IMR-90 (cell line): Measurements from ENCODE around the gene SAMD11. TPM values are rescaled to one million over a fixed set of nuclear protein-coding genes. Genes with fewer than 3 reads are reported as not detected.

Experiments used
- ATAC-seq: fragments of 200-7000 bp; cut with Tn5 transposase; 2 replicates; pipeline ENCODE4 v1.9.1; 2020; ENCODE audit warnings: low read depth, mild to moderate bottlenecking, moderate library complexity
- BruUV-seq: library from RNA; stranded (reverse); fragments of 400-500 nt; replicated peaks from 2 replicates; lab custom pipeline; 2021; lab: Mats Ljungman, UMichigan
- CTCF ChIA-PET: fragments of 300-600 bp; formaldehyde crosslinking; extraction: SDS; loops from one replicate; lab custom pipeline; 2021; ENCODE audit warnings: antibody characterized with exemption; lab: Yijun Ruan, JAX
- POLR2A ChIA-PET: fragments of 300-600 bp; sonication (Branson Sonifier 250); formaldehyde crosslinking; loops from one replicate; lab custom pipeline; 2022; ENCODE audit warnings: antibody characterized with exemption; ENCODE audit not compliant: unreplicated experiment; lab: Charles Lee
- DNase-seq: peaks from one replicate; pipeline ENCODE4 v3.0.0; 2013
- H2AFZ ChIP-seq: replicated peaks from 2 replicates; pipeline ENCODE3; 2013; ENCODE audit warnings: low read length, mild to moderate bottlenecking; ENCODE audit not compliant: poor library complexity
- H2AK5ac ChIP-seq: 2 replicates; pipeline ENCODE4 v1.6.1; 2013; ENCODE audit warnings: low read depth, low read length, inconsistent platforms
- H2AK9ac ChIP-seq: replicated peaks from 2 replicates; pipeline ENCODE3; 2013; ENCODE audit warnings: mild to moderate bottlenecking, low read depth, low read length, moderate library complexity; ENCODE audit not compliant: poor library complexity
- H2BK120ac ChIP-seq: 2 replicates; pipeline ENCODE4 v1.6.1; 2013; ENCODE audit warnings: low read depth, low read length, inconsistent platforms
- H2BK15ac ChIP-seq: 3 replicates; pipeline ENCODE4 v1.6.1; 2013; ENCODE audit warnings: low read depth, low read length, inconsistent platforms
- H2BK20ac ChIP-seq: 2 replicates; pipeline ENCODE4 v1.6.1; 2013; ENCODE audit warnings: low read depth, mild to moderate bottlenecking, inconsistent platforms, low read length, moderate library complexity
- H2BK5ac ChIP-seq: 2 replicates; pipeline ENCODE4 v1.6.1; 2013; ENCODE audit warnings: mild to moderate bottlenecking, low read depth, low read length, inconsistent platforms; ENCODE audit not compliant: poor library complexity, severe bottlenecking
- H3K14ac ChIP-seq: replicated peaks from 2 replicates; pipeline ENCODE4 v1.6.1; 2013; ENCODE audit warnings: low read depth, low read length, inconsistent platforms
- H3K18ac ChIP-seq: 2 replicates; pipeline ENCODE4 v1.6.1; 2013; ENCODE audit warnings: low read depth, low read length, control low read depth
- H3K23ac ChIP-seq: 2 replicates; pipeline ENCODE4 v1.6.1; 2013; ENCODE audit warnings: low read depth, low read length, inconsistent platforms
- H3K27ac ChIP-seq: 2 replicates; pipeline ENCODE4 v1.5.1; 2013; ENCODE audit warnings: mild to moderate bottlenecking, control low read depth, low read length; ENCODE audit not compliant: insufficient read depth
- H3K27me3 ChIP-seq: 2 replicates; pipeline ENCODE4 v1.6.1; 2013; ENCODE audit warnings: low read length; ENCODE audit not compliant: control insufficient read depth, insufficient read depth
- H3K36me3 ChIP-seq: 2 replicates; pipeline ENCODE4 v1.6.1; 2013; ENCODE audit warnings: low read length, mixed read lengths; ENCODE audit not compliant: control insufficient read depth, insufficient read depth
- H3K4ac ChIP-seq: 2 replicates; pipeline ENCODE4 v1.6.1; 2013; ENCODE audit warnings: low read depth, low read length, inconsistent platforms
- H3K4me1 ChIP-seq: 2 replicates; pipeline ENCODE4 v1.6.1; 2013; ENCODE audit warnings: low read length, mixed read lengths; ENCODE audit not compliant: control insufficient read depth, insufficient read depth
- H3K4me2 ChIP-seq: 2 replicates; pipeline ENCODE4 v1.6.1; 2013; ENCODE audit warnings: low read depth, mild to moderate bottlenecking, control low read depth, low read length, moderate library complexity
- H3K4me3 ChIP-seq: 2 replicates; pipeline ENCODE4 v1.5.1; 2013; ENCODE audit warnings: low read depth, mild to moderate bottlenecking, control low read depth, low read length, moderate library complexity; ENCODE audit not compliant: insufficient read depth
- H3K56ac ChIP-seq: 2 replicates; pipeline ENCODE4 v1.6.1; 2013; ENCODE audit warnings: low read length, inconsistent platforms; ENCODE audit not compliant: insufficient read depth; ENCODE audit errors: extremely low read depth
- H3K79me1 ChIP-seq, 2 experiments: 2 replicates each; pipeline ENCODE4 v1.6.1; 2013; ENCODE audit warnings: low read length in 2 of 2, inconsistent platforms in 1 of 2, low read depth in 1 of 2
- H3K9ac ChIP-seq: 2 replicates; pipeline ENCODE4 v1.6.1; 2013; ENCODE audit warnings: low read depth, low read length, control low read depth
- H3K9me1 ChIP-seq: 2 replicates; pipeline ENCODE4 v1.6.1; 2013; ENCODE audit warnings: low read length, inconsistent platforms; ENCODE audit not compliant: insufficient read depth
- H3K9me3 ChIP-seq: 2 replicates; pipeline ENCODE4 v1.6.1; 2013; ENCODE audit warnings: low read length; ENCODE audit not compliant: control insufficient read depth, insufficient read depth
- H4K20me1 ChIP-seq: 2 replicates; pipeline ENCODE4 v1.6.1; 2013; ENCODE audit warnings: low read length, inconsistent platforms; ENCODE audit not compliant: insufficient read depth
- H4K5ac ChIP-seq: 2 replicates; pipeline ENCODE4 v1.6.1; 2013; ENCODE audit warnings: mild to moderate bottlenecking, low read depth, low read length, control low read depth
- H4K8ac ChIP-seq, 2 experiments: 2 replicates each; pipeline ENCODE4 v1.6.1; 2013; ENCODE audit warnings: low read depth in 2 of 2, low read length in 2 of 2, control low read depth in 1 of 2, inconsistent platforms in 1 of 2
- H4K91ac ChIP-seq: 2 replicates; pipeline ENCODE4 v1.6.1; 2013; ENCODE audit warnings: low read depth, low read length, inconsistent platforms; ENCODE audit not compliant: insufficient read depth
- BHLHE40 ChIP-seq: fragments of 150-350 bp; IDR thresholded peaks from 2 replicates; pipeline ENCODE4 v1.6.1; 2016; ENCODE audit warnings: mild to moderate bottlenecking, low read depth, low read length
- CEBPB ChIP-seq: IDR thresholded peaks from 2 replicates; pipeline ENCODE4 v1.6.1; 2012; ENCODE audit warnings: low read depth, low read length, improper control_type of control experiment
- CHD1 ChIP-seq: IDR thresholded peaks from 2 replicates; pipeline ENCODE4 v1.6.1; 2012; ENCODE audit warnings: low read depth, low read length, improper control_type of control experiment
- FOS ChIP-seq: fragments of 150-350 bp; IDR thresholded peaks from 2 replicates; pipeline ENCODE4 v1.6.1; 2016; ENCODE audit warnings: low read depth, low read length
- MAFK ChIP-seq: IDR thresholded peaks from 2 replicates; pipeline ENCODE4 v1.6.1; 2012; ENCODE audit warnings: low read depth, low read length, improper control_type of control experiment
- MAZ ChIP-seq: IDR thresholded peaks from 2 replicates; pipeline ENCODE4 v1.6.1; 2012; ENCODE audit warnings: low read depth, mild to moderate bottlenecking, low read length, improper control_type of control experiment, moderate library complexity, borderline replicate concordance
- MXI1 ChIP-seq: IDR thresholded peaks from 2 replicates; pipeline ENCODE4 v1.6.1; 2012; ENCODE audit warnings: low read depth, mild to moderate bottlenecking, low read length, moderate library complexity, borderline replicate concordance
- NFE2L2 ChIP-seq: fragments of 150-350 bp; IDR thresholded peaks from 2 replicates; pipeline ENCODE4 v1.6.1; 2016; ENCODE audit warnings: low read depth, mild to moderate bottlenecking, low read length
- POLR2A ChIP-seq: IDR thresholded peaks from 2 replicates; pipeline ENCODE4 v1.6.1; 2012; ENCODE audit warnings: mild to moderate bottlenecking, low read depth, low read length
- RAD21 ChIP-seq: IDR thresholded peaks from 2 replicates; pipeline ENCODE4 v1.6.1; 2012; ENCODE audit warnings: low read length, improper control_type of control experiment
- RCOR1 ChIP-seq: IDR thresholded peaks from 2 replicates; pipeline ENCODE4 v1.6.1; 2012; ENCODE audit warnings: mild to moderate bottlenecking, low read length, improper control_type of control experiment; ENCODE audit not compliant: insufficient replicate concordance
- RFX5 ChIP-seq: IDR thresholded peaks from 2 replicates; pipeline ENCODE4 v1.8.0; 2012; ENCODE audit warnings: low read depth, mild to moderate bottlenecking, low read length, moderate library complexity
- SMC3 ChIP-seq: fragments of 150-350 bp; IDR thresholded peaks from 2 replicates; pipeline ENCODE4 v1.6.1; 2016; ENCODE audit warnings: low read depth, mild to moderate bottlenecking, antibody characterized with exemption, low read length, moderate library complexity
- WGBS, 2 experiments: methylation state at CpG; one replicate each; pipeline versions ENCODE4 v1.1.5 to v1.1.7; 2013; ENCODE audit warnings: missing lambda C conversion rate in 2 of 2; ENCODE audit not compliant: insufficient read length in 1 of 2; ENCODE audit errors: extremely low coverage in 2 of 2; 5-methylcytosine and 5-hydroxymethylcytosine counted together
- dilution Hi-C: fragments of 300-500 bp; cut with HindIII; formaldehyde crosslinking; loops from one replicate; pipeline ENCODE4 v1.14.3; 2018; ENCODE audit warnings: low sequenced_read_pairs; ENCODE audit not compliant: unreplicated experiment
- in situ Hi-C: fragments of 300-500 bp; cut with MboI; formaldehyde crosslinking; loops from 3 replicates; pipeline ENCODE4 v1.14.3; 2019; ENCODE audit warnings: low sequenced_read_pairs, inconsistent platforms, mixed read lengths
- intact Hi-C: fragments of 100-400 bp; cut with micrococcal nuclease; formaldehyde crosslinking; loops from 2 replicates; pipeline ENCODE4 v1.10.0; 2022
- polyA plus RNA-seq, 3 experiments: library from polyadenylated mRNA; depleted of rRNA; stranded (reverse); fragments of >200 nt; gene quantifications; 2 replicates each; pipeline ENCODE4 v1.2.3, GENCODE V29; 2012; ENCODE audit warnings: low replicate concordance in 1 of 3
- total RNA-seq: library from RNA; depleted of rRNA; stranded (reverse); fragments of >200 nt; gene quantifications from 2 replicates; pipeline ENCODE4 v1.2.3, GENCODE V29; 2012
- TF ChIP-seq, protein P1 (sequence below): fragments of 150-350 bp; IDR thresholded peaks from 2 replicates; pipeline ENCODE4 v1.6.1; 2016; ENCODE audit warnings: low read depth, mild to moderate bottlenecking, low read length, moderate library complexity, borderline replicate concordance
- TF ChIP-seq, protein P2 (sequence below): conservative IDR thresholded peaks from 2 replicates; pipeline ENCODE4 v1.5.1; 2012; ENCODE audit warnings: mild to moderate bottlenecking, low read depth, low read length, improper control_type of control experiment
- TF ChIP-seq, protein P3 (sequence below): fragments of 150-350 bp; IDR thresholded peaks from 2 replicates; pipeline ENCODE4 v1.6.1; 2017; ENCODE audit warnings: mild to moderate bottlenecking, antibody characterized with exemption, low read length, low read depth

SAMD11 gene
- total and polyA plus RNA-seq, 2 of the 4 experiments (the other 2 are of a cell fraction) = 5.9 to 22.9 TPM

- no peak overlapping the region for H2BK20ac ChIP-seq
- no peaks in the 10 kb centered on the region for H3K9me1 ChIP-seq
- no peak overlapping the region for H3K27ac ChIP-seq
- no peak overlapping the region for H2AK5ac ChIP-seq
- H3K4me2 ChIP-seq = no peak overlapping the region
- no peak overlapping the region for H2BK5ac ChIP-seq
- 68% methylated on average over 28 of the region's 37 CpGs; no CpG with 5 or more reads in 1 of the 2 experiments for WGBS, 2 experiments
- no peak overlapping the region for H3K4me3 ChIP-seq
- H3K36me3 ChIP-seq = peaks cover 8% of the 10 kb centered on the region
- H3K27me3 ChIP-seq = no peaks in the 10 kb centered on the region
- H4K5ac ChIP-seq = no peak overlapping the region
- no peak overlapping the region for H3K4ac ChIP-seq
- H4K20me1 ChIP-seq = peaks cover 10% of the 10 kb centered on the region
- H3K79me1 ChIP-seq = no peaks in the 10 kb centered on the region
- H4K91ac ChIP-seq = no peak overlapping the region
- intact Hi-C loops (no loop called here), in situ Hi-C loops (no loop called here), dilution Hi-C loops (no loop called here)
- no peak overlapping the region for H4K8ac ChIP-seq
- CTCF ChIA-PET = no interaction called here
- H2AK9ac ChIP-seq = no peak overlapping the region
- H3K18ac ChIP-seq = no peak overlapping the region
- TF ChIP-seq MXI1 = no peak
- no peak for TF ChIP-seq RFX5
- TF ChIP-seq, protein P1, sequence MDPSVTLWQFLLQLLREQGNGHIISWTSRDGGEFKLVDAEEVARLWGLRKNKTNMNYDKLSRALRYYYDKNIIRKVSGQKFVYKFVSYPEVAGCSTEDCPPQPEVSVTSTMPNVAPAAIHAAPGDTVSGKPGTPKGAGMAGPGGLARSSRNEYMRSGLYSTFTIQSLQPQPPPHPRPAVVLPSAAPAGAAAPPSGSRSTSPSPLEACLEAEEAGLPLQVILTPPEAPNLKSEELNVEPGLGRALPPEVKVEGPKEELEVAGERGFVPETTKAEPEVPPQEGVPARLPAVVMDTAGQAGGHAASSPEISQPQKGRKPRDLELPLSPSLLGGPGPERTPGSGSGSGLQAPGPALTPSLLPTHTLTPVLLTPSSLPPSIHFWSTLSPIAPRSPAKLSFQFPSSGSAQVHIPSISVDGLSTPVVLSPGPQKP = no peak
- TF ChIP-seq RAD21 = no peak
- TF ChIP-seq, protein P2, sequence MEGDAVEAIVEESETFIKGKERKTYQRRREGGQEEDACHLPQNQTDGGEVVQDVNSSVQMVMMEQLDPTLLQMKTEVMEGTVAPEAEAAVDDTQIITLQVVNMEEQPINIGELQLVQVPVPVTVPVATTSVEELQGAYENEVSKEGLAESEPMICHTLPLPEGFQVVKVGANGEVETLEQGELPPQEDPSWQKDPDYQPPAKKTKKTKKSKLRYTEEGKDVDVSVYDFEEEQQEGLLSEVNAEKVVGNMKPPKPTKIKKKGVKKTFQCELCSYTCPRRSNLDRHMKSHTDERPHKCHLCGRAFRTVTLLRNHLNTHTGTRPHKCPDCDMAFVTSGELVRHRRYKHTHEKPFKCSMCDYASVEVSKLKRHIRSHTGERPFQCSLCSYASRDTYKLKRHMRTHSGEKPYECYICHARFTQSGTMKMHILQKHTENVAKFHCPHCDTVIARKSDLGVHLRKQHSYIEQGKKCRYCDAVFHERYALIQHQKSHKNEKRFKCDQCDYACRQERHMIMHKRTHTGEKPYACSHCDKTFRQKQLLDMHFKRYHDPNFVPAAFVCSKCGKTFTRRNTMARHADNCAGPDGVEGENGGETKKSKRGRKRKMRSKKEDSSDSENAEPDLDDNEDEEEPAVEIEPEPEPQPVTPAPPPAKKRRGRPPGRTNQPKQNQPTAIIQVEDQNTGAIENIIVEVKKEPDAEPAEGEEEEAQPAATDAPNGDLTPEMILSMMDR = no peak
- no peak for TF ChIP-seq CHD1
- TF ChIP-seq CEBPB = no peak
- TF ChIP-seq, protein P3, sequence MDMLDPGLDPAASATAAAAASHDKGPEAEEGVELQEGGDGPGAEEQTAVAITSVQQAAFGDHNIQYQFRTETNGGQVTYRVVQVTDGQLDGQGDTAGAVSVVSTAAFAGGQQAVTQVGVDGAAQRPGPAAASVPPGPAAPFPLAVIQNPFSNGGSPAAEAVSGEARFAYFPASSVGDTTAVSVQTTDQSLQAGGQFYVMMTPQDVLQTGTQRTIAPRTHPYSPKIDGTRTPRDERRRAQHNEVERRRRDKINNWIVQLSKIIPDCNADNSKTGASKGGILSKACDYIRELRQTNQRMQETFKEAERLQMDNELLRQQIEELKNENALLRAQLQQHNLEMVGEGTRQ = no peak
- TF ChIP-seq NFE2L2 = no peak
- TF ChIP-seq BHLHE40 = no peak
- TF ChIP-seq RCOR1 = no peak
- no peak for TF ChIP-seq MAFK
- TF ChIP-seq FOS = no peak
- no peak for TF ChIP-seq MAZ
- no peak for TF ChIP-seq SMC3
- TF ChIP-seq POLR2A = no peak
- no peak overlapping the region for H3K14ac ChIP-seq
- POLR2A ChIA-PET = no interaction called here
- DNase-seq (no peak), ATAC-seq (no peak)
- H3K9ac ChIP-seq = no peak overlapping the region
- H3K56ac ChIP-seq = no peak overlapping the region
- H3K9me3 ChIP-seq = no peaks in the 10 kb centered on the region
- no TSS peak for BruUV-seq
- H3K4me1 ChIP-seq = peaks cover 15% of the 10 kb centered on the region
- H2BK15ac ChIP-seq = no peak overlapping the region
- H2BK120ac ChIP-seq = no peak overlapping the region
- no peak overlapping the region for H2AFZ ChIP-seq
- no peak overlapping the region for H3K23ac ChIP-seq
Observed at GRCh38 chr1:934991-935750, 11.4 kb downstream of the SAMD11 start.
